Measurements from ENCODE around the gene ZNF70. TPM values are rescaled to one million over a fixed set of nuclear protein-coding genes. Genes with fewer than 3 reads are reported as not detected.

Gene ZNF70
- total RNA-seq, 1 experiment from 2014 or later: 2.9 TPM

- H3K4me3 ChIP-seq: no peak overlapping the region
- H3K27me3 ChIP-seq (ENCODE audit: insufficient read depth, low read depth): no peaks in the 10 kb centered on the region
- BruUV-seq (replicated peaks): no TSS peak
- no peaks in the 10 kb centered on the region for H3K9me2 ChIP-seq (ENCODE audit: insufficient read depth)
- 0 out of 2 replicates have a peak, but pooled peaks cover 2% of the 10 kb centered on the region for H3K36me3 ChIP-seq (ENCODE audit: low read depth)
- peaks cover 10% of the 10 kb centered on the region for H3K79me2 ChIP-seq (ENCODE audit: low read depth)
- TF ChIP-seq, protein P1, sequence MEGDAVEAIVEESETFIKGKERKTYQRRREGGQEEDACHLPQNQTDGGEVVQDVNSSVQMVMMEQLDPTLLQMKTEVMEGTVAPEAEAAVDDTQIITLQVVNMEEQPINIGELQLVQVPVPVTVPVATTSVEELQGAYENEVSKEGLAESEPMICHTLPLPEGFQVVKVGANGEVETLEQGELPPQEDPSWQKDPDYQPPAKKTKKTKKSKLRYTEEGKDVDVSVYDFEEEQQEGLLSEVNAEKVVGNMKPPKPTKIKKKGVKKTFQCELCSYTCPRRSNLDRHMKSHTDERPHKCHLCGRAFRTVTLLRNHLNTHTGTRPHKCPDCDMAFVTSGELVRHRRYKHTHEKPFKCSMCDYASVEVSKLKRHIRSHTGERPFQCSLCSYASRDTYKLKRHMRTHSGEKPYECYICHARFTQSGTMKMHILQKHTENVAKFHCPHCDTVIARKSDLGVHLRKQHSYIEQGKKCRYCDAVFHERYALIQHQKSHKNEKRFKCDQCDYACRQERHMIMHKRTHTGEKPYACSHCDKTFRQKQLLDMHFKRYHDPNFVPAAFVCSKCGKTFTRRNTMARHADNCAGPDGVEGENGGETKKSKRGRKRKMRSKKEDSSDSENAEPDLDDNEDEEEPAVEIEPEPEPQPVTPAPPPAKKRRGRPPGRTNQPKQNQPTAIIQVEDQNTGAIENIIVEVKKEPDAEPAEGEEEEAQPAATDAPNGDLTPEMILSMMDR (conservative IDR thresholded peaks at IDR 0.05): no peak
- no peak for TF ChIP-seq EZH2 (IDR thresholded peaks at IDR 0.05; ENCODE audit: low read depth)
- no peak for DNase-seq
- 0 out of 2 replicates have a peak, but pooled peaks cover 8% of the 10 kb centered on the region for H3K4me1 ChIP-seq (replicated peaks; ENCODE audit: insufficient read depth)
- no peak overlapping the region for H3K27ac ChIP-seq
- intact Hi-C loops (cut with micrococcal nuclease; ENCODE audit: unreplicated experiment): no loop called here
- no peak overlapping the region for H3K4me2 ChIP-seq
- no peaks in the 10 kb centered on the region for H4K20me1 ChIP-seq (ENCODE audit: insufficient read depth)
- ChIA-PET POLR2A (ENCODE audit: unreplicated experiment) (interaction anchor here (0.6 to 0.7 kb wide), 2 partner anchors 56 to 60 kb away, joined by 3 to 6 read pairs; no protein-coding TSS in a partner anchor), CTCF (interaction anchor here (0.6 kb wide), 1 partner anchor 55 kb away, joined by 6 read pairs; no protein-coding TSS in a partner anchor)
- H2AFZ ChIP-seq: no peak overlapping the region
- H3K9me3 ChIP-seq (ENCODE audit: insufficient read depth, low read depth): no peaks in the 10 kb centered on the region
- H3F3A ChIP-seq (ENCODE audit: insufficient read depth, low read depth): peaks cover 9% of the 10 kb centered on the region; the same call in 1 of the 2 replicates
These were observed 36.0 kb downstream of the ZNF70 start for GRCh38 chr22:23714596-23715578.

GRCh38 chr22:23713696-23714595 lies 37.0 kb downstream of the ZNF70 start:
- Histone ChIP-seq H2AFZ (no peak overlapping the region), H3K9me3 (ENCODE audit: insufficient read depth, low read depth) (no peaks in the 10 kb centered on the region), H3K4me2 (no peak overlapping the region), H3K36me3 (ENCODE audit: low read depth) (0 out of 2 replicates have a peak, but pooled peaks cover 11% of the 10 kb centered on the region), H3K4me3 (no peak overlapping the region), H3K9me2 (ENCODE audit: insufficient read depth) (no peaks in the 10 kb centered on the region), H3K4me1 (replicated peaks; ENCODE audit: insufficient read depth) (0 out of 2 replicates have a peak, but pooled peaks cover 8% of the 10 kb centered on the region), H3K79me2 (ENCODE audit: low read depth) (peaks cover 10% of the 10 kb centered on the region), H4K20me1 (ENCODE audit: insufficient read depth) (no peaks in the 10 kb centered on the region), H3K27ac (no peak overlapping the region), H3K27me3 (ENCODE audit: insufficient read depth, low read depth) (no peaks in the 10 kb centered on the region), H3F3A (ENCODE audit: insufficient read depth, low read depth) (peaks cover 9% of the 10 kb centered on the region; the same call in 1 of the 2 replicates)
- DNase-seq: no peak
- ChIA-PET CTCF (interaction anchor here (0.8 kb wide), 1 partner anchor 37 kb away, joined by 4 read pairs; the partner anchor contains the start of gene ZNF70), POLR2A (ENCODE audit: unreplicated experiment) (interaction anchor here (0.6 to 0.7 kb wide), 3 partner anchors 55 to 98 kb away, joined by 3 to 6 read pairs (median 4); no protein-coding TSS in a partner anchor)
- BruUV-seq (replicated peaks): no TSS peak
- no peak for TF ChIP-seq EZH2 (IDR thresholded peaks at IDR 0.05; ENCODE audit: low read depth)
- TF ChIP-seq, protein P1 (conservative IDR thresholded peaks at IDR 0.05): no peak
- intact Hi-C loops (cut with micrococcal nuclease; ENCODE audit: unreplicated experiment): no loop called here

DNA sequence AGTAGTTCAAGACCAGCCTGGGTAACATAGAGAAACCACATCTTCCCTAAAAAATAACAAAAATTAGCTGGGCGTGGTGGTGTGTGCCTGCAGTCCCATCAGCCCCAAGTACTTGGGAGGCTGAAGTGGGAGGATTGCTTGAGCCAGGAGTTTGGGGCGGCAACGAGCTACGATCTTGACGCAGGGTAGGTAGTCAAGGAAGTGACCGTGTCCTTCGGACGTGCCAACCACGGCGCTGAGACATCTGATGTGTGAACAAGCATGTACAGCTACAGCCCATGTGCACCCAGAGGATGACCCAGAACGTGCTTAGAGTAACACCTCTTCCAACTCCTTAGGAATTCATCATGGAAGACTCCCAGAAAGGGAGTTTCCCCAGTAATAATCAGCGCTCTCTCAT lies 38.7 kb downstream of the ZNF70 start:
- no peak for TF ChIP-seq EZH2 (IDR thresholded peaks at IDR 0.05; ENCODE audit: low read depth)
- TF ChIP-seq, protein P1 (conservative IDR thresholded peaks at IDR 0.05): no peak
- Histone ChIP-seq H3K36me3 (ENCODE audit: low read depth) (0 out of 2 replicates have a peak, but pooled peaks cover 18% of the 10 kb centered on the region), H2AFZ (no peak overlapping the region), H3K79me2 (ENCODE audit: low read depth) (peaks cover 10% of the 10 kb centered on the region), H3K4me2 (no peak overlapping the region), H3K4me1 (replicated peaks; ENCODE audit: insufficient read depth) (no peaks in the 10 kb centered on the region), H3K9me2 (ENCODE audit: insufficient read depth) (no peaks in the 10 kb centered on the region), H3K9me3 (ENCODE audit: insufficient read depth, low read depth) (no peaks in the 10 kb centered on the region), H3F3A (ENCODE audit: insufficient read depth, low read depth) (no peaks in the 10 kb centered on the region), H3K27ac (no peak overlapping the region), H4K20me1 (ENCODE audit: insufficient read depth) (no peaks in the 10 kb centered on the region), H3K4me3 (no peak overlapping the region), H3K27me3 (ENCODE audit: insufficient read depth, low read depth) (no peaks in the 10 kb centered on the region)
- ChIA-PET POLR2A (ENCODE audit: unreplicated experiment) (interaction anchor here (0.6 kb wide), 1 partner anchor 16 kb away, joined by 5 read pairs; no protein-coding TSS in a partner anchor), CTCF (no interaction called here)
- DNase-seq: no peak
- intact Hi-C loops (cut with micrococcal nuclease; ENCODE audit: unreplicated experiment): no loop called here
- BruUV-seq (replicated peaks): no TSS peak

Data from PC-9 (cell line).